K562 (cell line): ENCODE results near the gene IL4I1. TPM values are rescaled to one million over a fixed set of nuclear protein-coding genes. Genes with fewer than 3 reads are reported as not detected.
A peak's percentile ranks its signal among the peaks of the same experiment; 100 is the strongest.

Experiments used
- ATF7 ChIP-seq: fragments of 450-650 bp; IDR thresholded peaks from 2 replicates; pipeline ENCODE4 v1.7.1; 2014; ENCODE audit warnings: mild to moderate bottlenecking, moderate library complexity
- CEBPG ChIP-seq, 3 experiments: fragments of 200-800 bp in 1 of 3; sonication (Bioruptor generic) in 1 of 3; sonication (generic) in 1 of 3; formaldehyde crosslinking in 1 of 3; IDR thresholded peaks in 2 of 3; conservative IDR thresholded peaks in 1 of 3; 2 replicates each; pipeline versions ENCODE4 v1.6.1 to v1.8.0; 2016 to 2022; ENCODE audit warnings: missing compliant biosample characterization in 2 of 3, missing genetic modification characterization in 2 of 3, mild to moderate bottlenecking in 1 of 3, missing genetic modification reagents in 1 of 3
- ESRRA ChIP-seq: fragments of 450-650 bp; IDR thresholded peaks from 2 replicates; pipeline ENCODE4 v1.6.1; 2014; ENCODE audit warnings: low read depth, mild to moderate bottlenecking, moderate library complexity, borderline replicate concordance
- FOXP1 ChIP-seq: sonication (generic); formaldehyde crosslinking; IDR thresholded peaks from 2 replicates; pipeline ENCODE4 v1.8.0; 2022; ENCODE audit warnings: mild to moderate bottlenecking, missing genetic modification reagents
- GTF2A2 ChIP-seq: IDR thresholded peaks from 2 replicates; pipeline ENCODE4 v1.6.1; 2016; ENCODE audit warnings: mild to moderate bottlenecking, missing genetic modification characterization, missing compliant biosample characterization
- GTF2E2 ChIP-seq: fragments of 200-800 bp; sonication (Bioruptor generic); IDR thresholded peaks from 2 replicates; pipeline ENCODE4 v1.6.1; 2016; ENCODE audit warnings: missing genetic modification characterization, missing compliant biosample characterization
- POLR2G ChIP-seq: fragments of 200-400 bp; formaldehyde crosslinking; IDR thresholded peaks from 2 replicates; pipeline ENCODE4 v1.6.1; 2017; ENCODE audit warnings: low read depth, mild to moderate bottlenecking, antibody characterized with exemption, low read length, moderate library complexity
- STAG1 ChIP-seq: sonication (generic); formaldehyde crosslinking; IDR thresholded peaks from 2 replicates; pipeline ENCODE4 v1.5.0; 2020; ENCODE audit warnings: missing genetic modification reagents, borderline replicate concordance
- TGIF2 ChIP-seq: sonication (generic); formaldehyde crosslinking; IDR thresholded peaks from 2 replicates; pipeline ENCODE4 v1.8.1; 2022; ENCODE audit warnings: mild to moderate bottlenecking, missing genetic modification reagents, moderate library complexity
- ZBTB8A ChIP-seq: fragments of 450-650 bp; IDR thresholded peaks from 2 replicates; pipeline ENCODE4 v1.6.1; 2018; ENCODE audit warnings: mild to moderate bottlenecking, moderate library complexity; ENCODE audit not compliant: partially characterized antibody
- ZNF586 ChIP-seq: fragments of 450-650 bp; formaldehyde crosslinking; conservative IDR thresholded peaks from 2 replicates; pipeline ENCODE4 v1.4.0; 2020; ENCODE audit warnings: mild to moderate bottlenecking, moderate library complexity
- polyA plus RNA-seq, 8 experiments: library from polyadenylated mRNA; depleted of rRNA in 4 of 8; stranded (reverse) in 5 of 8; unstranded in 3 of 8; fragments of >200 nt; fragmentation: Nextera tagmentation in 2 of 8; fragmentation: Illumina TruSeq in 1 of 8; extraction: Ambion mirVana in 2 of 8; extraction: Trizol in 1 of 8; gene quantifications; 2 replicates each; pipeline versions ENCODE4 v1.2.1 to v1.2.3, GENCODE V29; 2011 to 2014; ENCODE audit warnings: inconsistent platforms in 1 of 8, missing spikeins in 1 of 8
- total RNA-seq, 7 experiments: library from RNA; depleted of rRNA in 6 of 7; stranded (reverse); fragments of >200 nt in 6 of 7; fragmentation: Illumina TruSeq in 2 of 7; extraction: Trizol in 2 of 7; gene quantifications; 2 replicates each; pipeline versions ENCODE4 v1.2.1 to v1.2.3, GENCODE V29; 2011 to 2021; ENCODE audit warnings: low replicate concordance in 1 of 7
- TF ChIP-seq, protein P1 (sequence below): sonication (generic); formaldehyde crosslinking; IDR thresholded peaks from 2 replicates; pipeline ENCODE4 v1.8.1; 2023; ENCODE audit warnings: mild to moderate bottlenecking, missing genetic modification reagents
- TF ChIP-seq, protein P2 (sequence below): sonication (generic); formaldehyde crosslinking; IDR thresholded peaks from 2 replicates; pipeline ENCODE4 v1.8.0; 2022; ENCODE audit warnings: missing genetic modification reagents, mild to moderate bottlenecking, moderate library complexity, borderline replicate concordance
- TF ChIP-seq, protein P3 (sequence below), 2 experiments: fragments of 450-650 bp; IDR thresholded peaks; 2 replicates each; pipeline ENCODE4 v1.6.1; 2016
- TF ChIP-seq, protein P4 (sequence below): fragments of 450-650 bp; IDR thresholded peaks from 2 replicates; pipeline ENCODE4 v1.6.1; 2016; ENCODE audit warnings: mild to moderate bottlenecking

IL4I1 gene
- total and polyA plus RNA-seq, 9 of the 15 experiments (the other 6 are each of a cell fraction or from before 2014, with no cell fraction given) = 0.06 to 0.95 (median 0.43) TPM; not detected in 2

DNA sequence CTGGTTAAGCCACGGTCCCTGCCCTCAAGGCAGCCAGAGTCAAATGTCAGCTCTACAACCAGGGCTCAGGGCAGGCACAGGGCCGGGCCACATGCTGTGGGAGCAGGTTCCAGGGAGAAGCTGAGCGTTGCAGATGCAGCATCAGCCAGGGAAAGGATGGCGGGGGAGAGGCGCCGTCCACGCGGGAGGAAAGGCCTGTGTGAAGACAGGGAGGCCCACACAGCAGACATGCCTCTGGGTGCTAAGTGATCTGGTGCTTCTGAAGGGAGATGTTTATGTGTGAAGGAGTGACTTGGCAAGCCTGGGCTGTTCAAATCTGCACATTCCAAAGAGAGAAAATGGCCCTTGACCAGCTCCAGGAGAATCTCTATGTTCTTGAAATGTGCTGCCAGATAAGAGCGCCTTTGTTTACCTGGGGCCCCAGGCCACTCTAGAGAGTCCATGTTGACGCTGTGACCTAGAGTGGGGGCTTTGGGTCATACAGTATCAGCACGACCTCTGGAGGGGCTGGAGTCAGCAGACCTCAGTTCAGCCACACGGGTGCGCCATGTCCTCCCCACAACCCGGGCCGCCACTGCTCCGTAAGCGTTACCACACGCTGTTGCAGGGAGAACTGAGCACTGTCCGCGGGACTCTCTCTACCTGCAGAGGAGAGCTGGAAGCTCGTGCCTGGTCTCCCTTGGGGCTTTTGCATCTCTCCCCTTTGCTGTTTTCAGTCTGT lies 16.4 kb upstream of the IL4I1 start (continued):
- TF ChIP-seq, protein P1, sequence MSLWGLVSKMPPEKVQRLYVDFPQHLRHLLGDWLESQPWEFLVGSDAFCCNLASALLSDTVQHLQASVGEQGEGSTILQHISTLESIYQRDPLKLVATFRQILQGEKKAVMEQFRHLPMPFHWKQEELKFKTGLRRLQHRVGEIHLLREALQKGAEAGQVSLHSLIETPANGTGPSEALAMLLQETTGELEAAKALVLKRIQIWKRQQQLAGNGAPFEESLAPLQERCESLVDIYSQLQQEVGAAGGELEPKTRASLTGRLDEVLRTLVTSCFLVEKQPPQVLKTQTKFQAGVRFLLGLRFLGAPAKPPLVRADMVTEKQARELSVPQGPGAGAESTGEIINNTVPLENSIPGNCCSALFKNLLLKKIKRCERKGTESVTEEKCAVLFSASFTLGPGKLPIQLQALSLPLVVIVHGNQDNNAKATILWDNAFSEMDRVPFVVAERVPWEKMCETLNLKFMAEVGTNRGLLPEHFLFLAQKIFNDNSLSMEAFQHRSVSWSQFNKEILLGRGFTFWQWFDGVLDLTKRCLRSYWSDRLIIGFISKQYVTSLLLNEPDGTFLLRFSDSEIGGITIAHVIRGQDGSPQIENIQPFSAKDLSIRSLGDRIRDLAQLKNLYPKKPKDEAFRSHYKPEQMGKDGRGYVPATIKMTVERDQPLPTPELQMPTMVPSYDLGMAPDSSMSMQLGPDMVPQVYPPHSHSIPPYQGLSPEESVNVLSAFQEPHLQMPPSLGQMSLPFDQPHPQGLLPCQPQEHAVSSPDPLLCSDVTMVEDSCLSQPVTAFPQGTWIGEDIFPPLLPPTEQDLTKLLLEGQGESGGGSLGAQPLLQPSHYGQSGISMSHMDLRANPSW (CRISPR knock-in tag) = no peak
- TF ChIP-seq FOXP1 (CRISPR knock-in tag) = no peak
- no peak for TF ChIP-seq TGIF2 (CRISPR knock-in tag)
- TF ChIP-seq ZBTB8A = no peak
- TF ChIP-seq CEBPG (CRISPR knock-in tag; IDR thresholded peaks at IDR 0.05) = no peak
- no peak for TF ChIP-seq CEBPG (tag; conservative IDR thresholded peaks at IDR 0.05 in 1 of 2, IDR thresholded peaks at IDR 0.05 in 1 of 2)
- TF ChIP-seq ZNF586 (CRISPR knock-in tag) = no peak
- TF ChIP-seq, protein P2, sequence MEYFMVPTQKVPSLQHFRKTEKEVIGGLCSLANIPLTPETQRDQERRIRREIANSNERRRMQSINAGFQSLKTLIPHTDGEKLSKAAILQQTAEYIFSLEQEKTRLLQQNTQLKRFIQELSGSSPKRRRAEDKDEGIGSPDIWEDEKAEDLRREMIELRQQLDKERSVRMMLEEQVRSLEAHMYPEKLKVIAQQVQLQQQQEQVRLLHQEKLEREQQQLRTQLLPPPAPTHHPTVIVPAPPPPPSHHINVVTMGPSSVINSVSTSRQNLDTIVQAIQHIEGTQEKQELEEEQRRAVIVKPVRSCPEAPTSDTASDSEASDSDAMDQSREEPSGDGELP (CRISPR knock-in tag) = no peak
- no peak for TF ChIP-seq GTF2A2 (tag)
- no peak for TF ChIP-seq GTF2E2 (tag)
- TF ChIP-seq, protein P3, sequence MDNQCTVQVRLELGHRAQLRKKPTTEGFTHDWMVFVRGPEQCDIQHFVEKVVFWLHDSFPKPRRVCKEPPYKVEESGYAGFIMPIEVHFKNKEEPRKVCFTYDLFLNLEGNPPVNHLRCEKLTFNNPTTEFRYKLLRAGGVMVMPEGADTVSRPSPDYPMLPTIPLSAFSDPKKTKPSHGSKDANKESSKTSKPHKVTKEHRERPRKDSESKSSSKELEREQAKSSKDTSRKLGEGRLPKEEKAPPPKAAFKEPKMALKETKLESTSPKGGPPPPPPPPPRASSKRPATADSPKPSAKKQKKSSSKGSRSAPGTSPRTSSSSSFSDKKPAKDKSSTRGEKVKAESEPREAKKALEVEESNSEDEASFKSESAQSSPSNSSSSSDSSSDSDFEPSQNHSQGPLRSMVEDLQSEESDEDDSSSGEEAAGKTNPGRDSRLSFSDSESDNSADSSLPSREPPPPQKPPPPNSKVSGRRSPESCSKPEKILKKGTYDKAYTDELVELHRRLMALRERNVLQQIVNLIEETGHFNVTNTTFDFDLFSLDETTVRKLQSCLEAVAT (IDR thresholded peaks at IDR 0.05) = peak in 1 of 2 experiments; percentile 41; a peak in 1 of 4 replicates
- TF ChIP-seq STAG1 (CRISPR knock-in tag) = no peak
- peak; percentile 39 for TF ChIP-seq POLR2G
- 0 out of 2 replicates have a peak, but pooled peaks have one; percentile 19 for TF ChIP-seq ESRRA
- TF ChIP-seq, protein P4, sequence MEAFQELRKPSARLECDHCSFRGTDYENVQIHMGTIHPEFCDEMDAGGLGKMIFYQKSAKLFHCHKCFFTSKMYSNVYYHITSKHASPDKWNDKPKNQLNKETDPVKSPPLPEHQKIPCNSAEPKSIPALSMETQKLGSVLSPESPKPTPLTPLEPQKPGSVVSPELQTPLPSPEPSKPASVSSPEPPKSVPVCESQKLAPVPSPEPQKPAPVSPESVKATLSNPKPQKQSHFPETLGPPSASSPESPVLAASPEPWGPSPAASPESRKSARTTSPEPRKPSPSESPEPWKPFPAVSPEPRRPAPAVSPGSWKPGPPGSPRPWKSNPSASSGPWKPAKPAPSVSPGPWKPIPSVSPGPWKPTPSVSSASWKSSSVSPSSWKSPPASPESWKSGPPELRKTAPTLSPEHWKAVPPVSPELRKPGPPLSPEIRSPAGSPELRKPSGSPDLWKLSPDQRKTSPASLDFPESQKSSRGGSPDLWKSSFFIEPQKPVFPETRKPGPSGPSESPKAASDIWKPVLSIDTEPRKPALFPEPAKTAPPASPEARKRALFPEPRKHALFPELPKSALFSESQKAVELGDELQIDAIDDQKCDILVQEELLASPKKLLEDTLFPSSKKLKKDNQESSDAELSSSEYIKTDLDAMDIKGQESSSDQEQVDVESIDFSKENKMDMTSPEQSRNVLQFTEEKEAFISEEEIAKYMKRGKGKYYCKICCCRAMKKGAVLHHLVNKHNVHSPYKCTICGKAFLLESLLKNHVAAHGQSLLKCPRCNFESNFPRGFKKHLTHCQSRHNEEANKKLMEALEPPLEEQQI = no peak
- TF ChIP-seq ATF7 = no peak
